ENCODE results near the gene SPAG16. TPM values are rescaled to one million over a fixed set of nuclear protein-coding genes. Genes with fewer than 3 reads are reported as not detected.

The SPAG16 gene
- total RNA-seq, 1 experiment from 2014 or later, result 17.3 TPM

GRCh38 chr2:213609570-213610170 is 325.4 kb downstream of the SPAG16 start:
- no peaks in the 10 kb centered on the region for H3K4me1 Mint-ChIP-seq
- no peak overlapping the region for H2BK20ac ChIP-seq (ENCODE audit: low read depth, low read length, poor library complexity, severe bottlenecking)
- no peaks in the 10 kb centered on the region for H3K4me1 ChIP-seq (ENCODE audit: insufficient read depth, low read length)
- no peak overlapping the region for H3K4ac ChIP-seq (ENCODE audit: low read depth, low read length)
- no peak overlapping the region for H4K8ac ChIP-seq (replicated peaks; ENCODE audit: insufficient read length, low read depth, low read length)
- no peak overlapping the region for H3K23ac ChIP-seq (ENCODE audit: insufficient read length, low read depth, low read length)
- H3T11ph ChIP-seq (ENCODE audit: low read length), result no peak overlapping the region
- no peak overlapping the region for H2AFZ ChIP-seq (ENCODE audit: low read length)
- no peak overlapping the region for H3K4me3 Mint-ChIP-seq
- H3K36me3 Mint-ChIP-seq (ENCODE audit: insufficient read depth in 1 of 3, low read depth in 3 of 3), result no peaks in the 10 kb centered on the region
- no peak overlapping the region for H3K14ac ChIP-seq (ENCODE audit: insufficient read depth, low read length)
- no peak overlapping the region for H3K4me2 ChIP-seq (ENCODE audit: insufficient read depth, insufficient read length, low read length)
- no peaks in the 10 kb centered on the region for H3K9me3 ChIP-seq (ENCODE audit: control insufficient read depth, low read depth, low read length)
- no peaks in the 10 kb centered on the region for H3K9me3 Mint-ChIP-seq
- DNase-seq, result no peak
- H4K91ac ChIP-seq (ENCODE audit: insufficient read length, low read depth, low read length), result no peak overlapping the region
- H2BK5ac ChIP-seq (ENCODE audit: insufficient read length, low read length), result no peak overlapping the region
- no peaks in the 10 kb centered on the region for H3K27me3 Mint-ChIP-seq (ENCODE audit: low read depth)
- no peak overlapping the region for H3K56ac ChIP-seq (ENCODE audit: insufficient read length, low read depth, low read length)
- no peaks in the 10 kb centered on the region for H3K79me2 ChIP-seq (ENCODE audit: insufficient read depth, low read length)
- WGBS (ENCODE audit: extremely low coverage, insufficient read length, low lambda C conversion rate), result no CpG with 5 or more reads among the region's 1 CpG
- H2BK120ac ChIP-seq (ENCODE audit: low read depth, low read length, poor library complexity, severe bottlenecking), result no peak overlapping the region
- no peaks in the 10 kb centered on the region for H3K79me1 ChIP-seq (ENCODE audit: insufficient read depth, low read depth, low read length, poor library complexity, severe bottlenecking)
- H3K27me3 ChIP-seq (ENCODE audit: insufficient read depth, low read length), result no peaks in the 10 kb centered on the region
- no peak for TF ChIP-seq CTCF (conservative IDR thresholded peaks at IDR 0.05)
- H3K18ac ChIP-seq (ENCODE audit: insufficient read length, low read depth, low read length), result no peak overlapping the region
- H4K5ac ChIP-seq (ENCODE audit: insufficient read length, low read depth, low read length), result no peak overlapping the region
- H2BK12ac ChIP-seq (ENCODE audit: insufficient read length, low read depth, low read length), result no peak overlapping the region
- H2AK5ac ChIP-seq (ENCODE audit: insufficient read length, low read length), result no peak overlapping the region
- no peak overlapping the region for H3K9ac ChIP-seq (ENCODE audit: extremely low read depth, insufficient read length, low read length)
- H3K23me2 ChIP-seq (ENCODE audit: insufficient read length, low read depth, low read length, poor library complexity, severe bottlenecking), result no peaks in the 10 kb centered on the region
- no peak overlapping the region for H3K27ac Mint-ChIP-seq
- no peak overlapping the region for H3K27ac ChIP-seq (ENCODE audit: insufficient read length, low read depth, low read length)
- H2BK15ac ChIP-seq (ENCODE audit: low read depth, low read length), result no peak overlapping the region
- no peaks in the 10 kb centered on the region for H4K20me1 ChIP-seq (ENCODE audit: control insufficient read depth, insufficient read depth, insufficient read length)

All from H9 (cell line).